ENCODE measurements around the gene FFAR2.

FFAR2 gene

GRCh38 chr19:35478794-35479677, 31.0 kb downstream of the FFAR2 start:
- H3K4me3 ChIP-seq (ENCODE audit: low read depth, low read length), result no peak overlapping the region
- no peak for TF ChIP-seq CTCF (IDR thresholded peaks at IDR 0.05; ENCODE audit: low read depth, low read length, missing control alignments)
- no peak for DNase-seq (ENCODE audit: low read depth)
- in situ Hi-C loops (cut with HindIII; ENCODE audit: low sequenced_read_pairs), result no loop called here

- H3K4me3 ChIP-seq (ENCODE audit: low read depth, low read length), result no peak overlapping the region
- TF ChIP-seq CTCF (IDR thresholded peaks at IDR 0.05; ENCODE audit: low read depth, low read length, missing control alignments), result no peak
- no peak for DNase-seq (ENCODE audit: low read depth)
- in situ Hi-C loops (cut with HindIII; ENCODE audit: low sequenced_read_pairs), result no loop called here
Measured at GRCh38 chr19:35483089-35483488, 35.0 kb downstream of the FFAR2 start.

- H3K4me3 ChIP-seq (ENCODE audit: low read depth, low read length), result no peak overlapping the region
- DNase-seq (ENCODE audit: low read depth), result no peak
- in situ Hi-C loops (cut with HindIII; ENCODE audit: low sequenced_read_pairs), result loop anchor here (5.0 kb wide), 1 partner anchor 52 kb away; no protein-coding TSS in a partner anchor
- no peak for TF ChIP-seq CTCF (IDR thresholded peaks at IDR 0.05; ENCODE audit: low read depth, low read length, missing control alignments)
Measured at GRCh38 chr19:35484252-35485036, 36.4 kb downstream of the FFAR2 start.

GRCh38 chr19:35486268-35486708, 38.2 kb downstream of the FFAR2 start:
- no peak for DNase-seq (ENCODE audit: low read depth)
- in situ Hi-C loops (cut with HindIII; ENCODE audit: low sequenced_read_pairs), result loop anchor here (5.0 kb wide), 1 partner anchor 54 kb away; no protein-coding TSS in a partner anchor
- no peak for TF ChIP-seq CTCF (IDR thresholded peaks at IDR 0.05; ENCODE audit: low read depth, low read length, missing control alignments)
- H3K4me3 ChIP-seq (ENCODE audit: low read depth, low read length), result no peak overlapping the region

- no peak for DNase-seq (ENCODE audit: low read depth)
- no peak for TF ChIP-seq CTCF (IDR thresholded peaks at IDR 0.05; ENCODE audit: low read depth, low read length, missing control alignments)
- no peak overlapping the region for H3K4me3 ChIP-seq (ENCODE audit: low read depth, low read length)
- in situ Hi-C loops (cut with HindIII; ENCODE audit: low sequenced_read_pairs), result loop anchor here (5.0 kb wide), 1 partner anchor 55 kb away; no protein-coding TSS in a partner anchor
Measured at GRCh38 chr19:35487656-35488182, 39.7 kb downstream of the FFAR2 start.

- H3K4me3 ChIP-seq (ENCODE audit: low read depth, low read length), result no peak overlapping the region
- in situ Hi-C loops (cut with HindIII; ENCODE audit: low sequenced_read_pairs), result loop anchor here (5.0 kb wide), 1 partner anchor 56 kb away; no protein-coding TSS in a partner anchor
- no peak for TF ChIP-seq CTCF (IDR thresholded peaks at IDR 0.05; ENCODE audit: low read depth, low read length, missing control alignments)
Measured at GRCh38 chr19:35488677-35489076, 40.6 kb downstream of the FFAR2 start.

More at GRCh38 chr19:35488677-35489076, 40.6 kb downstream of the FFAR2 start:
- no peak for DNase-seq (ENCODE audit: low read depth)

Data from astrocyte of the cerebellum (primary cell).